ENCODE results near the gene CD300LB. TPM values are rescaled to one million over a fixed set of nuclear protein-coding genes. Genes with fewer than 3 reads are reported as not detected.
"Not testable (repeated sequence)": the region's sequence is repeated elsewhere in the genome, so short reads cannot be mapped to it uniquely, and the experiment has no call there.

Gene CD300LB
- total and polyA plus RNA-seq, 4 experiments from 2014 or later, result 0.17 to 0.19 TPM; not detected in 2

GRCh38 chr17:74518413-74518981, 12.8 kb downstream of the CD300LB start:
- DNase-seq; CTCF ChIA-PET (ENCODE audit: partially characterized antibody); H3K4me3 ChIP-seq (ENCODE audit: low read length in 2 of 2); H3K27ac Mint-ChIP-seq; H3K9me3 ChIP-seq (ENCODE audit: control insufficient read depth in 1 of 2, low read length in 2 of 2); H3K27ac ChIP-seq (ENCODE audit: low read depth, low read length); H3K4me1 ChIP-seq (ENCODE audit: insufficient read depth, low read length); intact Hi-C loops (cut with micrococcal nuclease); H3K27me3 ChIP-seq (ENCODE audit: insufficient read depth, low read length); POLR2A ChIA-PET (ENCODE audit: partially characterized antibody); H3K36me3 ChIP-seq (ENCODE audit: insufficient read depth, low read length); H3K4me3 Mint-ChIP-seq: not testable (repeated sequence)
- Mint-ChIP-seq H3K4me1 (peaks cover 0 to 13% (median 5%) of the 10 kb centered on the region in 4 donors), H3K36me3 (peaks cover 3 to 11% of the 10 kb centered on the region in 2 donors), H3K9me3 (peaks cover 8 to 27% (median 16%) of the 10 kb centered on the region in 8 donors), H3K27me3 (peaks cover 30 to 38% of the 10 kb centered on the region in 2 donors)

- ChIA-PET CTCF (ENCODE audit: partially characterized antibody) (no interaction called here), POLR2A (ENCODE audit: partially characterized antibody) (no interaction called here)
- no peaks in the 10 kb centered on the region for H3K36me3 ChIP-seq (ENCODE audit: insufficient read depth, low read length)
- H3K27ac ChIP-seq (ENCODE audit: low read depth, low read length), result no peak overlapping the region
- Mint-ChIP-seq H3K36me3 (peaks cover 3 to 11% of the 10 kb centered on the region in 2 donors), H3K9me3 (peaks cover 4 to 27% (median 16%) of the 10 kb centered on the region in 8 donors), H3K27me3 (peaks cover 19 to 36% of the 10 kb centered on the region in 2 donors), H3K27ac (peak overlapping the region in 1 of 7 donors; percentile 17), H3K4me1 (peaks cover 0 to 13% (median 5%) of the 10 kb centered on the region in 4 donors), H3K4me3 (no peak overlapping the region)
- peaks cover 2% of the 10 kb centered on the region for H3K27me3 ChIP-seq (ENCODE audit: insufficient read depth, low read length)
- no peaks in the 10 kb centered on the region for H3K4me1 ChIP-seq (ENCODE audit: insufficient read depth, low read length)
- no peak overlapping the region for H3K4me3 ChIP-seq (ENCODE audit: low read length in 2 of 2)
- no peak for DNase-seq
- peaks cover 0 to 3% of the 10 kb centered on the region in 2 donors for H3K9me3 ChIP-seq (ENCODE audit: control insufficient read depth in 1 of 2, low read length in 2 of 2)
- intact Hi-C loops (cut with micrococcal nuclease), result no loop called here
Measured at GRCh38 chr17:74516561-74517328, 14.5 kb downstream of the CD300LB start.

GRCh38 chr17:74515941-74516340, 15.3 kb downstream of the CD300LB start:
- Histone ChIP-seq H3K27me3 (ENCODE audit: insufficient read depth, low read length) (no peaks in the 10 kb centered on the region), H3K4me1 (ENCODE audit: insufficient read depth, low read length) (no peaks in the 10 kb centered on the region), H3K9me3 (ENCODE audit: control insufficient read depth in 1 of 2, low read length in 2 of 2) (peaks cover 0 to 3% of the 10 kb centered on the region in 2 donors), H3K4me3 (ENCODE audit: low read length in 2 of 2) (no peak overlapping the region), H3K36me3 (ENCODE audit: insufficient read depth, low read length) (no peaks in the 10 kb centered on the region), H3K27ac (ENCODE audit: low read depth, low read length) (no peak overlapping the region)
- peaks cover 3 to 11% of the 10 kb centered on the region in 2 donors for H3K36me3 Mint-ChIP-seq
- peaks cover 13 to 30% of the 10 kb centered on the region in 2 donors for H3K27me3 Mint-ChIP-seq
- peaks cover 4 to 27% (median 16%) of the 10 kb centered on the region in 8 donors for H3K9me3 Mint-ChIP-seq
- intact Hi-C loops (cut with micrococcal nuclease), result no loop called here
- no peak overlapping the region for H3K27ac Mint-ChIP-seq
- POLR2A ChIA-PET (ENCODE audit: partially characterized antibody), result no interaction called here
- no peak for DNase-seq
- H3K4me1 Mint-ChIP-seq, result peaks cover 0 to 13% (median 4%) of the 10 kb centered on the region in 4 donors
- H3K4me3 Mint-ChIP-seq, result no peak overlapping the region
- CTCF ChIA-PET (ENCODE audit: partially characterized antibody), result no interaction called here

GRCh38 chr17:74514632-74515334, 16.5 kb downstream of the CD300LB start:
- Histone ChIP-seq H3K27me3 (ENCODE audit: insufficient read depth, low read length) (no peaks in the 10 kb centered on the region), H3K36me3 (ENCODE audit: insufficient read depth, low read length) (no peaks in the 10 kb centered on the region), H3K4me3 (ENCODE audit: low read length in 2 of 2) (no peak overlapping the region), H3K27ac (ENCODE audit: low read depth, low read length) (no peak overlapping the region), H3K4me1 (ENCODE audit: insufficient read depth, low read length) (no peaks in the 10 kb centered on the region), H3K9me3 (ENCODE audit: control insufficient read depth in 1 of 2, low read length in 2 of 2) (peaks cover 0 to 3% of the 10 kb centered on the region in 2 donors)
- H3K27me3 Mint-ChIP-seq, result peaks cover 11 to 24% of the 10 kb centered on the region in 2 donors
- intact Hi-C loops (cut with micrococcal nuclease), result no loop called here
- ChIA-PET POLR2A (ENCODE audit: partially characterized antibody) (no interaction called here), CTCF (ENCODE audit: partially characterized antibody) (no interaction called here)
- H3K4me3 Mint-ChIP-seq, result peak overlapping the region in 5 of 8 donors; percentile 38 to 81 (median 74)
- H3K9me3 Mint-ChIP-seq, result peaks cover 4 to 25% (median 16%) of the 10 kb centered on the region in 8 donors
- DNase-seq, result no peak
- H3K36me3 Mint-ChIP-seq, result peaks cover 3 to 11% of the 10 kb centered on the region in 2 donors
- H3K4me1 Mint-ChIP-seq, result peaks cover 0 to 13% (median 2%) of the 10 kb centered on the region in 4 donors
- peak overlapping the region in 6 of 7 donors; percentile 2 to 99 (median 92) for H3K27ac Mint-ChIP-seq

- Histone ChIP-seq H3K4me1 (ENCODE audit: insufficient read depth, low read length) (no peaks in the 10 kb centered on the region), H3K27ac (ENCODE audit: low read depth, low read length) (no peak overlapping the region), H3K4me3 (ENCODE audit: low read length in 2 of 2) (no peak overlapping the region), H3K9me3 (ENCODE audit: control insufficient read depth in 1 of 2, low read length in 2 of 2) (peaks cover 0 to 3% of the 10 kb centered on the region in 2 donors), H3K27me3 (ENCODE audit: insufficient read depth, low read length) (no peaks in the 10 kb centered on the region), H3K36me3 (ENCODE audit: insufficient read depth, low read length) (no peaks in the 10 kb centered on the region)
- POLR2A ChIA-PET (ENCODE audit: partially characterized antibody), result no interaction called here
- intact Hi-C loops (cut with micrococcal nuclease), result no loop called here
- peaks cover 11 to 21% of the 10 kb centered on the region in 2 donors for H3K27me3 Mint-ChIP-seq
- peaks cover 3 to 11% of the 10 kb centered on the region in 2 donors for H3K36me3 Mint-ChIP-seq
- CTCF ChIA-PET (ENCODE audit: partially characterized antibody), result no interaction called here
- peaks cover 4 to 24% (median 16%) of the 10 kb centered on the region in 8 donors for H3K9me3 Mint-ChIP-seq
- peak overlapping the region; percentile 38 to 99 (median 92) for H3K27ac Mint-ChIP-seq
- peaks cover 0 to 13% (median 2%) of the 10 kb centered on the region in 4 donors for H3K4me1 Mint-ChIP-seq
- peak; percentile 34 to 80 (median 46) for DNase-seq
- peak overlapping the region in 6 of 8 donors; percentile 1 to 81 (median 66) for H3K4me3 Mint-ChIP-seq
Measured at GRCh38 chr17:74513987-74514631, 17.2 kb downstream of the CD300LB start.

GRCh38 chr17:74512624-74513091, 18.6 kb downstream of the CD300LB start:
- peak overlapping the region in 1 of 7 donors; percentile 63 for H3K27ac Mint-ChIP-seq
- H3K27me3 ChIP-seq (ENCODE audit: insufficient read depth, low read length), result no peaks in the 10 kb centered on the region
- H3K36me3 Mint-ChIP-seq, result peaks cover 3 to 11% of the 10 kb centered on the region in 2 donors
- intact Hi-C loops (cut with micrococcal nuclease), result no loop called here
- no peak overlapping the region for H3K27ac ChIP-seq (ENCODE audit: low read depth, low read length)
- H3K9me3 ChIP-seq (ENCODE audit: control insufficient read depth in 1 of 2, low read length in 2 of 2), result peaks cover 0 to 3% of the 10 kb centered on the region in 2 donors
- no peak overlapping the region for H3K4me3 Mint-ChIP-seq
- DNase-seq, result no peak
- peaks cover 8 to 17% of the 10 kb centered on the region in 2 donors for H3K27me3 Mint-ChIP-seq
- H3K4me1 Mint-ChIP-seq, result peaks cover 0 to 13% (median 2%) of the 10 kb centered on the region in 4 donors
- no peaks in the 10 kb centered on the region for H3K4me1 ChIP-seq (ENCODE audit: insufficient read depth, low read length)
- ChIA-PET CTCF (ENCODE audit: partially characterized antibody) (no interaction called here), POLR2A (ENCODE audit: partially characterized antibody) (no interaction called here)
- no peak overlapping the region for H3K4me3 ChIP-seq (ENCODE audit: low read length in 2 of 2)
- H3K9me3 Mint-ChIP-seq, result peaks cover 4 to 15% (median 10%) of the 10 kb centered on the region in 8 donors
- H3K36me3 ChIP-seq (ENCODE audit: insufficient read depth, low read length), result no peaks in the 10 kb centered on the region
